H1 (cell line): ENCODE measurements around the gene OR51B4. TPM values are rescaled to one million over a fixed set of nuclear protein-coding genes. Genes with fewer than 3 reads are reported as not detected.

Source experiments
- EZH2 ChIP-seq: fragments of 200-600 bp; sonication (generic); IDR thresholded peaks from 2 replicates; pipeline ENCODE4 v1.7.1; 2012; ENCODE audit warnings: low read depth, mild to moderate bottlenecking, moderate library complexity, low read length, inconsistent platforms; ENCODE audit not compliant: severe bottlenecking
- RAD21 ChIP-seq, 2 experiments: IDR thresholded peaks in 1 of 2; conservative IDR thresholded peaks in 1 of 2; 2 replicates each; pipeline ENCODE4 v1.6.1; 2011; ENCODE audit warnings: low read depth in 2 of 2, low read length in 2 of 2, improper control_type of control experiment in 1 of 2, inconsistent platforms in 1 of 2, mild to moderate bottlenecking in 1 of 2, moderate library complexity in 1 of 2
- polyA plus RNA-seq, 7 experiments: library from polyadenylated mRNA; depleted of rRNA in 3 of 7; stranded (reverse) in 5 of 7; unstranded in 2 of 7; fragments of >200 nt in 5 of 7; fragments of 200-250 nt in 2 of 7; gene quantifications; 1 replicate in 5 of 7; 2 replicates in 1 of 7; 4 replicates in 1 of 7; pipeline versions ENCODE4 v1.2.1 to v1.2.3, GENCODE V29; 2011 to 2013; ENCODE audit warnings: missing spikeins in 2 of 7, mixed read lengths in 2 of 7
- total RNA-seq: library from RNA; stranded (reverse); fragmentation: NEBNext Ultra II Directional; extraction: Animal tissue kit (Norgen Biotek cat#: 25700); gene quantifications from 2 replicates; pipeline ENCODE4 v1.2.1, GENCODE V29; 2021

OR51B4 gene
- total and polyA plus RNA-seq, 2 of the 8 experiments (the other 6 are each of a cell fraction or from before 2014, with no cell fraction given): not detected

- TF ChIP-seq EZH2 (no peak), RAD21 (IDR thresholded peaks at IDR 0.05 in 1 of 2, conservative IDR thresholded peaks at IDR 0.05 in 1 of 2; ENCODE audit: low read depth in 2 of 2, low read length in 2 of 2) (no peak)
These were observed 13.4 kb downstream of the OR51B4 start (continued) for GRCh38 chr11:5288108-5288905.
